SK-MEL-5 (cell line): Measurements from ENCODE around the gene ANO4. TPM values are rescaled to one million over a fixed set of nuclear protein-coding genes. Genes with fewer than 3 reads are reported as not detected.
A peak's percentile ranks its signal among the peaks of the same experiment; 100 is the strongest.

Experiments
- DNase-seq: peaks from one replicate; pipeline ENCODE4 v3.0.0-alpha.2; 2016; ENCODE audit warnings: low read depth, low spot score
- in situ Hi-C: cut with HindIII; loops from 2 replicates; pipeline ENCODE4 v1.10.0; 2016; ENCODE audit warnings: low sequenced_read_pairs, high pct_unique_total_duplicates, low pct_unique_long_range_greater_than_20kb
- total RNA-seq: library from RNA; depleted of rRNA; stranded (reverse); fragments of >200 nt; shearing (Covaris generic); gene quantifications from 2 replicates; pipeline ENCODE4 v1.2.3, GENCODE V29; 2014

ANO4 gene
- total RNA-seq, 1 experiment from 2014 or later: 30.6 TPM

DNA sequence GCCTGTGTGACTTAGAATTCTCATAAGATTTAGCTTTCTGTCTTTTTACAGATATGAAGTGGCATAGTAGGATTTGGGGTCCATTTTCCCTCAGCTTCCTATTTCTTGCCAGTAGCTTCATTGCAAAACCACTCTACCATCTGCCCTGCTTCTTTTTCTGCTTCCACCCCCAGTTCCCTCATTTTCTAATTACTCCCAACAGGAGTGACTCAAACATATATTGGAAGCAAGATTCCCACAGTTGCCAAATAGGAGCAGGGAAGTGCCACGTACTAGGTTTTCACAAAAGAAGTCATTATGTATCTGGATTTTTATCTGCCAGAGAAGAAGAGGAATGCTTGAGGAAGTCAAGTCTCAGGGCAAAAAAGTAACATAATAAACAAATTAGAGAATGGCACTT, 64.1 kb downstream of the ANO4 start:
- DNase-seq: no peak
- in situ Hi-C loops: no loop called here

DNA sequence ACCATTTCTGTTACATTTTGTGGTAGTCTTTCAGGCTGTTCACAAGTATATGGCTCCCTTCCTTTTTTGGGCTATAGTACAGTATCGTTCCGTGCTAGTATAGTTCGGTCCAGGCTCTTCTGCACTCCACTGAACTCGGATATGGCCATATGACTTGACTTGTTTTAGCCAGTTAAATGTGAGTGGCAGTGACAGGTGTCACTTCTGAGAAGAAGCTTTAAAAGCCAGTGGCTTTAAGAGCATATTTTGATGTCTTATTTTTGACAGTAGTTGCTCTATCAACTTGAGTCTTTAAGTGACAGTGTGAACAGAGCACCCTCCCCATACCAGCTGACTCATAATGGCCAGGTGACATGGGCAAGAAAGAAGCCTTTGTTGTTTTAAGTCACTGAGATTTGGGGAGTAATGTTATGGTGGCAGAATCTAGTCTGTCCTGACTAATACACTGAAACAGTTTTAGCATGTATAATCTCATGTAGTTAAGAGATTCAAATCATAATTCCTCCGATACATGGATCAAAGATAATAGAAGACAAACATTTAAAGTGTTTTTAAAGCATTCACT, 64.6 kb downstream of the ANO4 start:
- in situ Hi-C loops: no loop called here
- DNase-seq: no peak

DNA sequence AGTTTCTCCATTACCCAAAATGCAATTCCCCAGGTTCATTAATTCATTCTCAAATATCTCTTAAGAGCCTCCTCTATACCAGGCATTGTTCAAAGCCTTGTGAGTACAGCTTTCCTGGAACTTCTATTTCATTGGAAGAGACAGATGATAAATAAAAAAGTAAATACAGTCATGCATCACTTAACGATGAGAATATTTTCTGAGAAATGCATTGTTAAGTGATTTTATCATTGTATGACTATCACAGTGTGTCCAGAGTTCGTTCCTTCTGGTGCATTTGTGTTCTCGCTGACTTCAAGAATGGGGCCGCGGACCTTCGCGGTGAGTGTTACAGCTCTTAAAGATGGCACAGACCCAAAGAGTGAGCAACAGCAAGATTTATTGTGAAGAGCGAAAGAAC, 66.0 kb downstream of the ANO4 start:
- DNase-seq: no peak

DNA sequence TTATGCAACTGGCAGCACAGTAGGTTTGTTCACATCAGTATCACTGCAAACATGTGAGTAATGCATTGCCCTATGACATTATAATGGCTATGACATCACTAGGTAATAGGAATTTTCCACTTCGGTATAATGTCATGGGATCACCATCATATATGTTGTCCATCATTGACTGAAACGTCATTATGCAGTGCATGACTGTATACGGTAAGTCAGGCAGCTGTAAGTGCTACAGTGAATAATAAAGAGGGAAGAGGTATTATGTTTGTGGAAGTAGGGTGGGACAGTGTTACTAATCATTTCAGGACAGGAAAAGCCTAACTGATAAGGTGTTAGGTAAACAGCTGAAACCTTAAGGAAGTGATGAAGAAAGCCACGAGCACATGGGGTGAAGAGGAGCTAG, 68.1 kb downstream of the ANO4 start:
- DNase-seq: no peak
- in situ Hi-C loops: no loop called here

More for the DNA sequence above, 66.0 kb downstream of the ANO4 start:
- in situ Hi-C loops: no loop called here

DNA sequence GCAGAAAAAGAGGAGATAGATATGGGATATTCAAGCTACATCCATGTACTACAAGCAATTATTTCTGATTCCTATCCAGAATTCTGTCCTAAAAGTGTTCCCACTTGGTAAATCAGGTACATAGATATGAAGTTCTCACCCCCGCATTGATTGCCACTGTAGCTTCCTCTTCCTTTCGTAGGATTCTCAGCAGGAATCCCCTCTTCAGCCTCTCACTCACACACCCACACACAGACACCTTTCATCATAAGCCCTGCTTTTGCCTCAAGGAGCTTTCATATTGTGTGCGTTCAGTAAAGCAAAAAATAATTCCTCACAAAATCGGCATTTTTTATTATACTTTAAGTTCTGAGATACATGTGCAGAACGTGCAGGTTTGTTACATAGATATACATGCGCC, 69.8 kb downstream of the ANO4 start:
- DNase-seq: no peak
- in situ Hi-C loops: no loop called here

DNA sequence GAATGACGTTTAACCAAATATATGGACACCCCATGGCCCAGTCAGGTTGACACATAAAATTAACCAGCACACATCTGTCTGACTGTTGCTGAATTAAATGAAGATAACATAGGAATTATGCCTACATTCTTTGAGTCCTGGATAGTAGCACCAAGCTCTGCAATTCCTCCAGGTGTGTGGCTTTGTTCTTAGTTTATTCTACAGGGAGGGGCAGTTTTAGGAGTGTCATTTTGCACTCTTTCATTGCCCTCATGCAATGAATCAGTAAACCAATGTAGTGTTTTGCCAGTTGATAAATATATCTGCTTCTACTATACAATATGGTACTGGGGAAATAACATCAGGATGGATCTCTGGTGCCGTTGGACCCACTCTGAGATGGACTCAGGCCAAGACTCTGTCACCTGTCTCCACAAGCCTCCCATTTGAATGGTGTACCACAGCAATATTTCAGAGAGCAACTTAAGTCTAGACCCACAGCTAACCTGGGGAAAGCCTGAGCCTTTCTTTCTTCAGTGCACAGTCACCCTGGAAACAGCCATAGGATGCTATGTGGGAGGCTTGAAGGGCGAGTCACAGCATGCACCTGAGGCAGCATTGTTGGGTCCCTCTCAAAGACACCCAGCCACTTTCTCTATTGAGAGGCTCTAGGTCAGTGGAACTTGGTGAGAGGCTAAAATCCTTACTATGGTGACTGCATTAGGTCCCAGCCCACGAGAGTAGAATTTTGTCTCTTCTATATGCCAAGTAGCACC, 73.2 kb downstream of the ANO4 start:
- in situ Hi-C loops: no loop called here
- DNase-seq: no peak

DNA sequence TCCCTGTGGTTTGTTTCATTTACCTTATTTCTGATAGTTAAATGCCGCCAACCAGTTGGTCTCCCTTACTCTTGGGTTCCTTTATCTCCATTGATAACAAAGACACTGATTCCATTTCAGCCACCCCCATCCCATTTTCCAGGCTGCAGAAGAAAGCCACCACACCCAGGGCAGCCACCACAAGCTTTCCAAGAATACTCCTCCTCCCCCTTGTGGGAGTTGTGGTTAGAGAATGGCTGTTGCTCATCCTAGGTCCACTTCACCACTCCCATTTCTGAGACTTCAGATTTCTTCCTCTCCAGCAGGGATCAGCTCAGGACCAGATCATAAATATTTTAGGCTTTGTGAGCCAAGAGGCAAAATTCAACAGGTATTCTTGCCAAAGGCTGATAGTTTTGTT, 73.9 kb downstream of the ANO4 start:
- DNase-seq: no peak
- in situ Hi-C loops: no loop called here

DNA sequence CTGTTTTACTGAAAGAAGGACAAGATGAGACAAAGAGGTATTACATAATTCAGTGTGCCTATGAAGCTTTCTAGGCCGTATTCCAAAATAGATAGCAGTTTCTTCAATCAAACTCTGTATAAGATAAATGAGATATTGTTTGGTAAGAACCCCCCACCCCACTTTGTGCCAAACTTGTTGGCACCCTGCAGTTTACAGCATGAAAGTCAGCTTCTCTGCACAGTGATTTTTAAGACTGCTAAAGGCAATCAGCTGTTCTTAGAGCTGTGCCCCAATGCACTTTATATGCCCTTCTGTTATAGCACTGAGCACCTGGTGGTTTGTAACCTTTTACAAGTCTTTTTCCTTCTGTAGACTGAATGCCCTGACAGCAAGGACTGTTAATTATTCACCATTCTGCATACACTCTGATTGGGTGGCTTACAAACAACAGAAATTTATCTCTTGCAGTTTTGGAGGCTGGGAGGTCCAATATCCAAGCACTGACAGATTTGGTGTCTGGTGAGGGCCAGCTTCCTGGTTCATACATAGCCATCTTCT, 76.7 kb downstream of the ANO4 start:
- no peak for DNase-seq
- in situ Hi-C loops: no loop called here

DNA sequence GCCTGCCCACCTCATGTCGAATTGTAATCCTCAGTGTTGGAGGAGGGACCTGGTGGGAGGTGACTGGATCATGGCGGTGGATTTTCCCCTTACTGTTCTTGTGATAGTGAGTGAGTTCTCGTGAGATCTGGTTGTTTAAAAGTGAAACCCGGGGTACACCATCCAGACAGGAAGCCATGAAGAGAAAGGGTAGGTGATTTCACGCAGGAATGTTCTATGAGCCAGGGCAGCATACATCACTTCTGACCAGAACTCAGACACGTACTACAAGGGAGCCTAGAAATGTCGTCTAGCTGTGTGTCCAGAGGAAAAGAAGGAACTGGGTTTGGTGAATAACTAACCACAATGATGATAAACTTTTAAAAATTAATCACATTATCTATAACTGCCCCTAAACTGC, 80.6 kb downstream of the ANO4 start:
- in situ Hi-C loops: no loop called here
- DNase-seq: no peak

DNA sequence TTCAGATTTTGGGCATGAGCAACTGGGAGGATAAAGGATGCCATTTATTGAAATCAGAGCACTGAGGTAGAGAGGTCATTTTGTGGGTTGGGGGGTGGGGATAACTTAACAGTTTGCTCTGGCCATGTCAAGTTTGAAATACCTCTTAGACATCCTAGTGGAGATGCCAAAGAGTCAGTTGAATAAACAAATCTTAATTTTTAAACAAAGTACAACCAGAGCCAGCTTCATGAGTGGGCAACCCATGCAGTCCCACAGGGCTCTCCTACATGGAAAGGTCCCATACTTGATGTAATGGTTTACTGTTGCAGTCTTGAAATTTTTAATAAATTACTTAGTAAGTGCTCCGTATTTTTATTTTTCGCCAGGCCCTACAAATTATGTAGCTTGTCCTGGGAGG, 81.2 kb downstream of the ANO4 start:
- in situ Hi-C loops: no loop called here
- DNase-seq: no peak

DNA sequence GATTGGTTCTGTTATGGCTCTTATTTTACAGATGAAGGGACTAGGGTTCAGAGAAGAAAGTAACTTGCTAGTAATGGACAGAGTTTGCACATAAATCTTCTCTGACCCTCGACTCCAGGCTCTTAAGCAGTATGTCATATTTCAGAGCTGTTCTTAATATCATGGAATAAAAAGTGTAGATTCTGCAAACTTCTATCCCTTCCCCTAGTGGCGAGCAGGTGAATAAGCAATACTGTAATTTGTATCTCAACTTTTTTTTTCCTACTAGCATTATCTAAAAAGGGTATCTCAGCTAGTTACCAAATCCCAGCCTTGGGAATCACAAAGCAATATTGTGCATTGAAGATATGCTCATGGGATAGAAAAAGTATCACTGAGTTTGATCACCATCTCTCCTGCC, 83.2 kb downstream of the ANO4 start:
- peak; percentile 40 for DNase-seq
- in situ Hi-C loops: no loop called here

DNA sequence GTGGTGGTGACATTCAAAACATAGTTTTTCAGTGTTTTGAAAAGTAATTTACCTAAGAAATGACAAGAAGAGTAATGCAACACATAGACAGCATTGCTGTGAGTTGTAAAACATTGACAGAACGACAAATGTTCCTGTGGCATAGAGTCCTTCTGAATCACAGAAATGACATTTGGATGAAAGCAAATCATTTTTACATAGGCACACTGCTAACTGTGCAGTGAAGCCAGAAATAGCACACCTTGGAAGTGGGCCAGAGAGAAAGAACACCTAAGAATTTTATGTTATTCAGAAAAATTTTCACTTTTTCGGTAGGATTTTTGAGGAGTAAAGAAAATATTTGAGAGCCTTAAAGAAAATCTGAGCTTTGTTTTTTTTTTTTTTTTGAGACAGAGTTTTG, 100.6 kb downstream of the ANO4 start:
- no peak for DNase-seq
- in situ Hi-C loops: no loop called here

DNA sequence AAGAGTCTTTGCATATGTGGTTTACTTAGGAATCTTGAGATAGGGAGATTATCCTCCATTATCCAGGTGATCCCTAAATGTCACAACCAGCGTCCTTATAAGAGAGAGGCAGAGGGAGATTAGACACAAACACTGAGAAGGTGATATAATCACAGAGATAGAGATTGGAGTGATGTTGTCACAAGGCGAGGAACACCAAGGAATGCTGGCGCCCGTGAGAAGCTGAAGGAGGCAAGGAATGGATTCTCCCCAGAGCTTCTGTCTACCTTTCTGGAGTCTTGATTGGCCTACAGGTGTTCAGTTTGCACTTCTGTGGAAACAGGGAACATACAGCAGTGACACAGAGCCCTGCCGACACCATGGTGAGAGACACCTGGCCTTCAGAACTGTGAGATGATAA, 101.6 kb downstream of the ANO4 start:
- in situ Hi-C loops: no loop called here
- DNase-seq: no peak

DNA sequence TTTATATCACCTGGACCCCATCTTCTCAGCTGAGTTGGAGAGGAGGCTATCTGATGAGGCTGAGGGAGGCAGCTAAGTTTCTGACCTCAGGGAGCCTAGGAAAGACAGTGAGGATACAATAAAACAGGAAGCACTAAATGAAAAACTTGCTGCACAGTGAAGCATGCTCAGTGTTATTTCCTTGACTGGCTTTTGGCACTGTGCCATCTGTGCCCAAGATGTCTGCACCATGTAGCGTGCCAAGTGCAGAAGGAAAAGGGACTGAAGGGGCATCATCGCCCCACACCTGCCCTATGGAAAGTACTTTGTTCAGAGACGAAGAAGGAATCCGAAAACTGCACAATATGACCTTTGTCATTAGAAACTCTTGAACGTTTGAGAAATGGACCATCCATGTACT, 102.7 kb downstream of the ANO4 start:
- in situ Hi-C loops: no loop called here

DNA sequence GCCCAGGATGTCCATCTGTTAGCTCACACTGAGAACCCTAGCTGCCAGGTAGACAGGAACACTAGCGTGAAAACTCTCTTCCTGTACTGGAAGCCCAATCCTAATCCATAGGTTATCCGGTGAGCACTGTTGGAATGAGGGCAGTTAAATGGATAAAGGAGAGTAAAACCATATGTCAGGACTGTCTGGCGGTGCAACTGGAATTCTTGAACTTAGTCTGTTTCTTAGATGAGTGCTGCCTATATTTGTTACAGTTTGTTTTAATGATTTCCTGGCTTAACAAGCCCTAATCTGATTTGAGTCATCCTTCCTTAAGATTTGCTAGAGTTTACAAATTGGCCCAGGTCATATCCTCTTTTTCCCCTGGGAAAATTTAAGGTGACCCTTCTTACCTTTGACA, 104.7 kb downstream of the ANO4 start:
- in situ Hi-C loops: no loop called here
- no peak for DNase-seq

More for the DNA sequence above, 102.7 kb downstream of the ANO4 start:
- DNase-seq: no peak

DNA sequence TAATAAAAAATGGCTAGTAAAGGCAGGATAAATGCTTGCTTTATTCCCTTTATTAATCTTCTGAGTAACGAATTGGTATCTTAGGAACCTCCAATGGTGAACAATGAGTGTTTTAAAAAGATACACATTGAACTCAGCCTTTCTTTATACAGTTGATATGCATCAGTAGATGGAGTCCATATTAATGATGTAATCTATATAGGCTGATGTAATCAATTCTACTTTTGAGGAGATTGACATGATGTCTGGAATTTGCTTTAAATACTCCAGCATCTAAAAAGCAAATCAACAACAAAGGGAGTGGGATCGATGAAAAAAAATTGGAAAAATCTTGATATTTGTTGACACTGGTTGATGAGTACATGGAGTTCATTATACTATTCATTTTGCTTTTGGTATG, 106.2 kb downstream of the ANO4 start:
- no peak for DNase-seq
- in situ Hi-C loops: no loop called here

DNA sequence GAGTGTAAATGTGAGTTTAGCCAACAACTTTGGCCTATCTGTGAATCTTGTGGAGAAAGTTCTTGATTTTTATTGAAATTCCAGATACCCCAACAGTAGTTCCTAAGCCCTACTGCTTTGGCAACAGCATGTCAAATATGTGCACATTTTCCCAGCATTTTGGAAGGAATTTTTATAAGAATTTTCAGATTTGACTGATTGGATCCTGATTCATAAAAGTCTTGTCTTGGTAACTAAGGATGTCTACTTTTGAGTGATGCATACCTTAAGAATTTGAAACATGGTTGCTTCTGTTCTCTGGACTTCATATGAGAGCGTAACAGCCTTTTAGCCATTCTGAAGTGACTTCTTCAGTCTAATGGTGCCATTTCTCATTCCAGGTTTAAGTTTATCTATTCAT, 106.7 kb downstream of the ANO4 start:
- in situ Hi-C loops: no loop called here
- DNase-seq: no peak

DNA sequence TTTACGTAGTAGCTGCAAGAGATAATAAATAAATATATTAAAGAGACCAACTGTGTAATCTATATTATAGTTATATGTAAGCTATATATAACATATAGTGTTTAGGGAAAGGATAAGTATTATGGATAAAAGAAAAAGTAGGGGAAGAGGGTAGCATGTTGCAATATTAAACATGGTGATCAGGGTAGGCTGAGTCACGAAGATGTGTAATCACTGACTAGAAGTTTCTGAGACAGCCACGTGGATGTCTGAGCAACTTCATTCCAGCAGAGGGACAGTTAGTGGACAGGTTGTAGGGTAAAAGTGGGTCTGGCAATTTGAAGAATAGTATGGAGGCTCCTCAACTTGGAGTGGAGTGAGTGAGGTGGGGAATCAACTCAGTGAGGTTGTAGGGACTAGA, 109.7 kb downstream of the ANO4 start:
- in situ Hi-C loops: no loop called here
- DNase-seq: no peak

DNA sequence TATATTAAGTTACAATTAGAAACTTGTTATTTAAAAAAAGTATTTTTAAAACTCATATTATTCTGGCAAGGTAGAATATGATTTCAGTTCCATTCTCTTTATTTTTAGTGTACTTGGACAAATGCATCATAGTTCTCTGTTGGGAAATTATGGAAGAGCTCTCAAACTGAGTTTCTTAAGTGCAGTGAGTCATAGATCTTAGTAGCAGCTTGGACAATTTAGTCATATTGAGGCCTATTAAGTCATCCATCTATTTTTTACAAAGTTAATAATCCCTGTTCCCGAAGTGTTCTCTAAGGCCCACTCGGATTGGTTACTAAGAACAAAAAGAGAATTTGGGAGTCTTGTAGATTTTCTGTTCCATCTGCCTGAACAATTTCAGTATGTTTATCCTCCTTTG, 113.9 kb downstream of the ANO4 start:
- no peak for DNase-seq
- in situ Hi-C loops: no loop called here
